HepG2 (cell line): ENCODE results near the gene NCOA5. TPM values are rescaled to one million over a fixed set of nuclear protein-coding genes. Genes with fewer than 3 reads are reported as not detected.

Source experiments
- ADNP ChIP-seq: sonication (generic); formaldehyde crosslinking; IDR thresholded peaks from 2 replicates; pipeline ENCODE4 v1.4.0; 2020; ENCODE audit warnings: missing genetic modification reagents
- BRD4 ChIP-seq: sonication (generic); formaldehyde crosslinking; IDR thresholded peaks from 2 replicates; pipeline ENCODE4 v1.4.0; 2020; ENCODE audit warnings: missing genetic modification reagents
- CHCHD3 ChIP-seq: sonication (generic); formaldehyde crosslinking; IDR thresholded peaks from 2 replicates; pipeline ENCODE4 v1.8.0; 2022; ENCODE audit warnings: mild to moderate bottlenecking, missing genetic modification reagents, moderate library complexity
- CHD4 ChIP-seq: fragments of 200-600 bp; sonication (generic); IDR thresholded peaks from 2 replicates; pipeline ENCODE4 v1.7.0; 2017; ENCODE audit warnings: mild to moderate bottlenecking, low read length, borderline replicate concordance
- DMAP1 ChIP-seq: IDR thresholded peaks from 2 replicates; pipeline ENCODE4 v1.6.1; 2016
- GTF2F1 ChIP-seq: fragments of 150-350 bp; IDR thresholded peaks from 2 replicates; pipeline ENCODE4 v1.6.1; 2014; ENCODE audit warnings: low read length
- HOXA5 ChIP-seq: sonication (generic); formaldehyde crosslinking; IDR thresholded peaks from 2 replicates; pipeline ENCODE4 v1.4.0; 2020; ENCODE audit warnings: missing genetic modification reagents
- KMT2A ChIP-seq: sonication (generic); formaldehyde crosslinking; IDR thresholded peaks from 2 replicates; pipeline ENCODE4 v1.4.0; 2020; ENCODE audit warnings: missing genetic modification reagents
- PHF8 ChIP-seq: sonication (generic); formaldehyde crosslinking; IDR thresholded peaks from 2 replicates; pipeline ENCODE4 v1.5.0; 2020; ENCODE audit warnings: missing genetic modification reagents
- POLR2G ChIP-seq: fragments of 200-400 bp; formaldehyde crosslinking; IDR thresholded peaks from 2 replicates; pipeline ENCODE4 v1.6.1; 2018; ENCODE audit warnings: mild to moderate bottlenecking, low read depth, low read length, moderate library complexity
- PPARG ChIP-seq: conservative IDR thresholded peaks from 2 replicates; pipeline ENCODE4 v1.6.1; 2016; ENCODE audit warnings: missing biosample characterization, missing genetic modification reagents
- TEF ChIP-seq: sonication (generic); formaldehyde crosslinking; IDR thresholded peaks from 2 replicates; pipeline ENCODE4 v1.5.0; 2020; ENCODE audit warnings: missing genetic modification reagents
- USF2 ChIP-seq, 2 experiments: sonication (generic) in 1 of 2; formaldehyde crosslinking in 1 of 2; IDR thresholded peaks; 2 replicates each; pipeline versions ENCODE4 v1.5.1 to v1.6.1; 2011 to 2020; ENCODE audit warnings: borderline replicate concordance in 1 of 2, low read depth in 1 of 2, low read length in 1 of 2, mild to moderate bottlenecking in 1 of 2, missing genetic modification reagents in 1 of 2, moderate library complexity in 1 of 2
- ZFP1 ChIP-seq: IDR thresholded peaks from 2 replicates; pipeline ENCODE4 v1.6.1; 2016
- ZFP62 ChIP-seq: sonication (generic); formaldehyde crosslinking; IDR thresholded peaks from 2 replicates; pipeline ENCODE4 v1.4.0; 2020; ENCODE audit warnings: missing genetic modification reagents
- ZFYVE20 ChIP-seq: sonication (generic); formaldehyde crosslinking; IDR thresholded peaks from 2 replicates; pipeline ENCODE4 v1.8.0; 2023; ENCODE audit warnings: low read depth, mild to moderate bottlenecking, moderate library complexity, missing genetic modification reagents, borderline replicate concordance
- ZNF326 ChIP-seq: sonication (generic); formaldehyde crosslinking; IDR thresholded peaks from 2 replicates; pipeline ENCODE4 v1.4.0; 2020; ENCODE audit warnings: missing genetic modification reagents, borderline replicate concordance
- ZNF549 ChIP-seq: sonication (generic); formaldehyde crosslinking; IDR thresholded peaks from 2 replicates; pipeline ENCODE4 v1.5.0; 2020; ENCODE audit warnings: missing genetic modification reagents
- ZNF773 ChIP-seq: sonication (generic); formaldehyde crosslinking; IDR thresholded peaks from 2 replicates; pipeline ENCODE4 v1.4.0; 2020; ENCODE audit warnings: missing genetic modification reagents, borderline replicate concordance
- ZNF83 ChIP-seq: sonication (generic); formaldehyde crosslinking; IDR thresholded peaks from 2 replicates; pipeline ENCODE4 v1.4.0; 2020; ENCODE audit warnings: missing genetic modification reagents, mild to moderate bottlenecking, borderline replicate concordance
- ZSCAN20 ChIP-seq: sonication (generic); formaldehyde crosslinking; IDR thresholded peaks from 2 replicates; pipeline ENCODE4 v1.4.0; 2020; ENCODE audit warnings: missing genetic modification reagents, mild to moderate bottlenecking, borderline replicate concordance
- ZSCAN29 ChIP-seq: sonication (generic); formaldehyde crosslinking; conservative IDR thresholded peaks from 2 replicates; pipeline ENCODE4 v1.4.0; 2020; ENCODE audit warnings: mild to moderate bottlenecking, missing genetic modification reagents
- polyA plus RNA-seq, 8 experiments: library from polyadenylated mRNA; depleted of rRNA in 3 of 8; stranded (reverse) in 7 of 8; unstranded in 1 of 8; fragments of >200 nt; fragmentation: Illumina TruSeq in 4 of 8; extraction: Trizol in 4 of 8; gene quantifications; 2 replicates each; pipeline versions ENCODE4 v1.2.1 to v1.2.3, GENCODE V29; 2011 to 2016; ENCODE audit warnings: low read depth in 4 of 8, missing spikeins in 1 of 8, mixed read lengths in 1 of 8; ENCODE audit not compliant: insufficient read depth in 1 of 8
- total RNA-seq, 5 experiments: library from RNA; depleted of rRNA; stranded (reverse); fragments of >200 nt; fragmentation: Illumina TruSeq; extraction: Trizol; gene quantifications; 2 replicates each; pipeline ENCODE4 v1.2.3, GENCODE V29; 2016; ENCODE audit warnings: low read depth in 1 of 5
- TF ChIP-seq, protein P1 (sequence below): sonication (generic); formaldehyde crosslinking; IDR thresholded peaks from 2 replicates; pipeline ENCODE4 v1.5.1; 2020; ENCODE audit warnings: missing genetic modification reagents, mild to moderate bottlenecking, borderline replicate concordance
- TF ChIP-seq, protein P2 (sequence below): sonication (generic); formaldehyde crosslinking; IDR thresholded peaks from 2 replicates; pipeline ENCODE4 v1.4.0; 2020; ENCODE audit warnings: missing genetic modification reagents
- TF ChIP-seq, protein P3 (sequence below): sonication (generic); formaldehyde crosslinking; IDR thresholded peaks from 2 replicates; pipeline ENCODE4 v1.8.0; 2022; ENCODE audit warnings: mild to moderate bottlenecking, missing genetic modification reagents; ENCODE audit not compliant: insufficient replicate concordance

The NCOA5 gene
- total and polyA plus RNA-seq, 2 of the 13 experiments (the other 11 are each of a cell fraction or from before 2014, with no cell fraction given), result 16.5 to 28.4 TPM

GRCh38 chr20:46027245-46027853 is 62.4 kb downstream of the NCOA5 start (continued):
- TF ChIP-seq USF2 (IDR thresholded peaks at IDR 0.05; ENCODE audit: low read depth, low read length) (no peak), USF2 (CRISPR knock-in tag; IDR thresholded peaks at IDR 0.05; ENCODE audit: borderline replicate concordance) (no peak), GTF2F1 (no peak), KMT2A (CRISPR knock-in tag) (no peak), BRD4 (no peak), ZSCAN29 (CRISPR knock-in tag) (no peak), ZFYVE20 (no peak), ZNF549 (no peak), PPARG (peak; percentile 46; the same call in 1 of the 2 replicates), TEF (CRISPR knock-in tag) (peak; percentile 76; the same call in 1 of the 2 replicates), ZFP1 (CRISPR knock-in tag) (no peak), ZFP62 (CRISPR knock-in tag) (no peak), ZSCAN20 (CRISPR knock-in tag) (no peak), ZNF83 (no peak), DMAP1 (CRISPR knock-in tag) (no peak), CHCHD3 (CRISPR knock-in tag) (no peak), CHD4 (no peak), ZNF773 (no peak), ADNP (CRISPR knock-in tag) (no peak), HOXA5 (CRISPR knock-in tag) (peak; percentile 81), PHF8 (no peak), POLR2G (no peak), ZNF326 (CRISPR knock-in tag) (no peak)
- TF ChIP-seq, protein P1, sequence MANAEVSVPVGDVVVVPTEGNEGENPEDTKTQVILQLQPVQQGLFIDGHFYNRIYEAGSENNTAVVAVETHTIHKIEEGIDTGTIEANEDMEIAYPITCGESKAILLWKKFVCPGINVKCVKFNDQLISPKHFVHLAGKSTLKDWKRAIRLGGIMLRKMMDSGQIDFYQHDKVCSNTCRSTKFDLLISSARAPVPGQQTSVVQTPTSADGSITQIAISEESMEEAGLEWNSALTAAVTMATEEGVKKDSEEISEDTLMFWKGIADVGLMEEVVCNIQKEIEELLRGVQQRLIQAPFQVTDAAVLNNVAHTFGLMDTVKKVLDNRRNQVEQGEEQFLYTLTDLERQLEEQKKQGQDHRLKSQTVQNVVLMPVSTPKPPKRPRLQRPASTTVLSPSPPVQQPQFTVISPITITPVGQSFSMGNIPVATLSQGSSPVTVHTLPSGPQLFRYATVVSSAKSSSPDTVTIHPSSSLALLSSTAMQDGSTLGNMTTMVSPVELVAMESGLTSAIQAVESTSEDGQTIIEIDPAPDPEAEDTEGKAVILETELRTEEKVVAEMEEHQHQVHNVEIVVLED (CRISPR knock-in tag), result no peak
- TF ChIP-seq, protein P2, sequence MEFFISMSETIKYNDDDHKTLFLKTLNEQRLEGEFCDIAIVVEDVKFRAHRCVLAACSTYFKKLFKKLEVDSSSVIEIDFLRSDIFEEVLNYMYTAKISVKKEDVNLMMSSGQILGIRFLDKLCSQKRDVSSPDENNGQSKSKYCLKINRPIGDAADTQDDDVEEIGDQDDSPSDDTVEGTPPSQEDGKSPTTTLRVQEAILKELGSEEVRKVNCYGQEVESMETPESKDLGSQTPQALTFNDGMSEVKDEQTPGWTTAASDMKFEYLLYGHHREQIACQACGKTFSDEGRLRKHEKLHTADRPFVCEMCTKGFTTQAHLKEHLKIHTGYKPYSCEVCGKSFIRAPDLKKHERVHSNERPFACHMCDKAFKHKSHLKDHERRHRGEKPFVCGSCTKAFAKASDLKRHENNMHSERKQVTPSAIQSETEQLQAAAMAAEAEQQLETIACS, result no peak
- TF ChIP-seq, protein P3, sequence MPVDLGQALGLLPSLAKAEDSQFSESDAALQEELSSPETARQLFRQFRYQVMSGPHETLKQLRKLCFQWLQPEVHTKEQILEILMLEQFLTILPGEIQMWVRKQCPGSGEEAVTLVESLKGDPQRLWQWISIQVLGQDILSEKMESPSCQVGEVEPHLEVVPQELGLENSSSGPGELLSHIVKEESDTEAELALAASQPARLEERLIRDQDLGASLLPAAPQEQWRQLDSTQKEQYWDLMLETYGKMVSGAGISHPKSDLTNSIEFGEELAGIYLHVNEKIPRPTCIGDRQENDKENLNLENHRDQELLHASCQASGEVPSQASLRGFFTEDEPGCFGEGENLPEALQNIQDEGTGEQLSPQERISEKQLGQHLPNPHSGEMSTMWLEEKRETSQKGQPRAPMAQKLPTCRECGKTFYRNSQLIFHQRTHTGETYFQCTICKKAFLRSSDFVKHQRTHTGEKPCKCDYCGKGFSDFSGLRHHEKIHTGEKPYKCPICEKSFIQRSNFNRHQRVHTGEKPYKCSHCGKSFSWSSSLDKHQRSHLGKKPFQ (CRISPR knock-in tag), result peak; percentile 40
